ENCODE data around the gene TF.

Gene TF

GRCh38 chr3:133836497-133837158 lies 90.4 kb downstream of the TF start:
- Histone ChIP-seq H3K4me2 (ENCODE audit: low read depth, low read length) (no peak overlapping the region), H3K9ac (ENCODE audit: low read length) (no peak overlapping the region), H3K79me2 (ENCODE audit: low read length) (no peaks in the 10 kb centered on the region), H3K27ac (ENCODE audit: low read length) (no peak overlapping the region), H3K36me3 (replicated peaks; ENCODE audit: insufficient read depth, low read length) (no peaks in the 10 kb centered on the region), H2AFZ (ENCODE audit: low read length) (no peak overlapping the region), H4K20me1 (ENCODE audit: insufficient read depth, low read length) (no peaks in the 10 kb centered on the region), H3K4me1 (ENCODE audit: low read length) (no peaks in the 10 kb centered on the region), H3F3A (ENCODE audit: insufficient read depth, low read length) (no peaks in the 10 kb centered on the region), H3K27me3 (replicated peaks; ENCODE audit: insufficient read depth, low read length) (no peaks in the 10 kb centered on the region), H3K4me3 (ENCODE audit: low read length) (no peak overlapping the region), H3K9me2 (replicated peaks; ENCODE audit: insufficient read depth, low read length) (no peaks in the 10 kb centered on the region), H3K9me3 (replicated peaks; ENCODE audit: insufficient read depth, low read length) (no peaks in the 10 kb centered on the region)
- DNase-seq = no peak
- no peak for TF ChIP-seq EZH2 (optimal IDR thresholded peaks at IDR 0.05; ENCODE audit: low read depth, low read length)
- TF ChIP-seq CTCF (IDR thresholded peaks at IDR 0.05; ENCODE audit: low read length) = no peak
- TF ChIP-seq EZH2phosphoT487 (IDR thresholded peaks at IDR 0.05; ENCODE audit: low read length) = no peak

- H3K9ac ChIP-seq (ENCODE audit: low read length) = no peak overlapping the region
- TF ChIP-seq EZH2phosphoT487 (IDR thresholded peaks at IDR 0.05; ENCODE audit: low read length) (no peak), CTCF (IDR thresholded peaks at IDR 0.05; ENCODE audit: low read length) (no peak), EZH2 (optimal IDR thresholded peaks at IDR 0.05; ENCODE audit: low read depth, low read length) (no peak)
- H3K27me3 ChIP-seq (replicated peaks; ENCODE audit: insufficient read depth, low read length) = no peaks in the 10 kb centered on the region
- H3K4me1 ChIP-seq (ENCODE audit: low read length) = no peaks in the 10 kb centered on the region
- no peaks in the 10 kb centered on the region for H3F3A ChIP-seq (ENCODE audit: insufficient read depth, low read length)
- H4K20me1 ChIP-seq (ENCODE audit: insufficient read depth, low read length) = no peaks in the 10 kb centered on the region
- no peak overlapping the region for H2AFZ ChIP-seq (ENCODE audit: low read length)
- no peak overlapping the region for H3K4me3 ChIP-seq (ENCODE audit: low read length)
- H3K4me2 ChIP-seq (ENCODE audit: low read depth, low read length) = no peak overlapping the region
- no peak for DNase-seq
- no peaks in the 10 kb centered on the region for H3K9me2 ChIP-seq (replicated peaks; ENCODE audit: insufficient read depth, low read length)
- H3K27ac ChIP-seq (ENCODE audit: low read length) = no peak overlapping the region
- H3K9me3 ChIP-seq (replicated peaks; ENCODE audit: insufficient read depth, low read length) = no peaks in the 10 kb centered on the region
- H3K36me3 ChIP-seq (replicated peaks; ENCODE audit: insufficient read depth, low read length) = no peaks in the 10 kb centered on the region
- H3K79me2 ChIP-seq (ENCODE audit: low read length) = no peaks in the 10 kb centered on the region
Measured at GRCh38 chr3:133837487-133838295, 91.5 kb downstream of the TF start.

- H3K4me2 ChIP-seq (ENCODE audit: low read depth, low read length) = no peak overlapping the region
- no peak for TF ChIP-seq EZH2phosphoT487 (IDR thresholded peaks at IDR 0.05; ENCODE audit: low read length)
- no peaks in the 10 kb centered on the region for H3K36me3 ChIP-seq (replicated peaks; ENCODE audit: insufficient read depth, low read length)
- no peak overlapping the region for H3K27ac ChIP-seq (ENCODE audit: low read length)
- no peaks in the 10 kb centered on the region for H3K9me3 ChIP-seq (replicated peaks; ENCODE audit: insufficient read depth, low read length)
- H4K20me1 ChIP-seq (ENCODE audit: insufficient read depth, low read length) = no peaks in the 10 kb centered on the region
- no peaks in the 10 kb centered on the region for H3K27me3 ChIP-seq (replicated peaks; ENCODE audit: insufficient read depth, low read length)
- no peak overlapping the region for H2AFZ ChIP-seq (ENCODE audit: low read length)
- no peaks in the 10 kb centered on the region for H3K9me2 ChIP-seq (replicated peaks; ENCODE audit: insufficient read depth, low read length)
- H3K4me3 ChIP-seq (ENCODE audit: low read length) = no peak overlapping the region
- H3K79me2 ChIP-seq (ENCODE audit: low read length) = no peaks in the 10 kb centered on the region
- no peaks in the 10 kb centered on the region for H3F3A ChIP-seq (ENCODE audit: insufficient read depth, low read length)
- no peak overlapping the region for H3K9ac ChIP-seq (ENCODE audit: low read length)
- no peaks in the 10 kb centered on the region for H3K4me1 ChIP-seq (ENCODE audit: low read length)
- no peak for DNase-seq
Measured at GRCh38 chr3:133838296-133838789, 92.2 kb downstream of the TF start.
